Muscle of leg (tissue), 11 donors: ENCODE data around the gene C2orf68. TPM values are rescaled to one million over a fixed set of nuclear protein-coding genes. Genes with fewer than 3 reads are reported as not detected.

Experiments
- DNase-seq: peaks from one replicate; pipeline ENCODE4 v3.0.0; 2013
- H3K27ac ChIP-seq: one replicate; pipeline ENCODE4 v1.5.1; 2013; ENCODE audit warnings: mild to moderate bottlenecking, low read length, control low read depth
- H3K27me3 ChIP-seq: one replicate; pipeline ENCODE4 v1.6.1; 2013; ENCODE audit warnings: low read length; ENCODE audit not compliant: control insufficient read depth, insufficient read depth
- H3K36me3 ChIP-seq: one replicate; pipeline ENCODE4 v1.6.1; 2013; ENCODE audit warnings: low read length; ENCODE audit not compliant: control insufficient read depth, insufficient read depth
- H3K4me1 ChIP-seq: one replicate; pipeline ENCODE4 v1.6.1; 2013; ENCODE audit warnings: low read length; ENCODE audit not compliant: control insufficient read depth, insufficient read depth
- H3K4me3 ChIP-seq: one replicate; pipeline ENCODE4 v1.5.1; 2013; ENCODE audit warnings: low read length, control low read depth
- H3K9me3 ChIP-seq: replicated peaks from 2 replicates; pipeline ENCODE4 v1.6.1; 2013; ENCODE audit warnings: low read depth, low read length; ENCODE audit not compliant: control insufficient read depth
- WGBS: methylation state at CpG from one replicate; pipeline ENCODE4 v1.1.5; 2013; ENCODE audit warnings: missing lambda C conversion rate; ENCODE audit not compliant: insufficient coverage; 5-methylcytosine and 5-hydroxymethylcytosine counted together
- polyA plus RNA-seq, 8 donors: library from polyadenylated mRNA; unstranded; fragments of 120-200 nt; gene quantifications; one replicate each; pipeline versions ENCODE4 v1.2.1 to v1.2.3, GENCODE V29; 2013; ENCODE audit warnings: inconsistent platforms in 1 of 8, low replicate concordance in 1 of 8; ENCODE audit not compliant: insufficient read length in 8 of 8, insufficient read depth in 1 of 8
- total RNA-seq: library from RNA; stranded (reverse); fragments of 120-200 nt; gene quantifications from one replicate; pipeline ENCODE4 v1.2.4, GENCODE V29; 2013

The C2orf68 gene
- total and polyA plus RNA-seq, 9 donors: 29.2 to 55.4 (median 44.7) TPM

GRCh38 chr2:85600951-85601770 is 10.7 kb downstream of the C2orf68 start:
- peaks cover 44% of the 10 kb centered on the region for H3K36me3 ChIP-seq
- H3K9me3 ChIP-seq: no peaks in the 10 kb centered on the region
- peaks cover 35% of the 10 kb centered on the region for H3K4me1 ChIP-seq
- WGBS: 73% methylated on average over 2 of the region's 6 CpGs
- no peak for DNase-seq
- no peaks in the 10 kb centered on the region for H3K27me3 ChIP-seq
- H3K27ac ChIP-seq: no peak overlapping the region
- H3K4me3 ChIP-seq: peak overlapping the region; percentile 89

- Histone ChIP-seq H3K4me1 (peaks cover 27% of the 10 kb centered on the region), H3K27ac (no peak overlapping the region), H3K4me3 (no peak overlapping the region)
These were observed 11.7 kb downstream of the C2orf68 start for GRCh38 chr2:85600235-85600575.

GRCh38 chr2:85599468-85600234 is 12.2 kb downstream of the C2orf68 start:
- H3K27ac ChIP-seq: no peak overlapping the region

More at GRCh38 chr2:85600235-85600575, 11.7 kb downstream of the C2orf68 start:
- Histone ChIP-seq H3K27me3 (no peaks in the 10 kb centered on the region), H3K36me3 (peaks cover 40% of the 10 kb centered on the region), H3K9me3 (no peaks in the 10 kb centered on the region)
- no CpG with 5 or more reads among the region's 3 CpGs for WGBS
- DNase-seq: no peak

DNA sequence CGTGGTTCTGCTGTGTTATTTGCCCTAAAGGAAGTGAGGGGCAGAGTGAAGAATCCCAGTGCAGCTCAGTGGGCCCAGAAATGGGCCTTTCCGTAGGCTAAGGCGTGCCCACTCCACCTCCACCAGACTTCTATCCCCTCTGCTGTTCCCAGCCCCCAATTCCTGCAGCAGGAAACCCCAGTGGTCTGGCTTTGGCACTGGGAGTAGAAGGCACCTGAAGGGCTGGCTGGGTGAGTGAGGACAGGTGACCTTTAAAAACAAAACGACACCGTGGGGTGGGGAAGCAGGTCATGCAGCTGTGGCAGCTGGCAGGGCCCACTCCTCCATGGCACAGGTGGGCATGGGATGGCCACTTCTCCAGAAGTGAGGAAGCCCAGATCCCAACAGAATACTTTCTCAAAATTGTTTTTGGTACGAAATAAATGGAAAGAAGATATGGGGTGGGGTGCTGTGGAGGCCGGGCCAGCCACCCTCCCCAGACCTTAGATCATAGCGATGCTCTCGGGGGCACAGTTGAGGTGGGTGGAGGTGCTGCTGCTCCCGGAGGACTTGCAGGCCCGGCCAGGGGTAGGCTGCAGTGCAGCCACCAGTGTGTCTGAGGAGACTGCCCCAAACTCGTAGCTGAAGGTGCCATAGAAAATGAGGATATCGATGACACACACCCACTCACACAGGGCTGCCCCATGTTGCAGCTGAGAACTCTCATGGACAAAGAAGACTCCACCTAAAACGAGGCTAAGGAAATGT is 13.1 kb downstream of the C2orf68 start:
- Histone ChIP-seq H3K27me3 (no peaks in the 10 kb centered on the region), H3K36me3 (peaks cover 40% of the 10 kb centered on the region), H3K27ac (no peak overlapping the region), H3K4me1 (peaks cover 31% of the 10 kb centered on the region), H3K4me3 (no peak overlapping the region), H3K9me3 (no peaks in the 10 kb centered on the region)
- no peak for DNase-seq
- WGBS: 82% methylated on average over 3 of the region's 14 CpGs

More at GRCh38 chr2:85599468-85600234, 12.2 kb downstream of the C2orf68 start:
- WGBS: 71% methylated on average over 16 of the region's 17 CpGs
- H3K4me3 ChIP-seq: no peak overlapping the region
- H3K9me3 ChIP-seq: no peaks in the 10 kb centered on the region
- H3K36me3 ChIP-seq: peaks cover 40% of the 10 kb centered on the region
- no peak for DNase-seq
- no peaks in the 10 kb centered on the region for H3K27me3 ChIP-seq
- peaks cover 30% of the 10 kb centered on the region for H3K4me1 ChIP-seq

DNA sequence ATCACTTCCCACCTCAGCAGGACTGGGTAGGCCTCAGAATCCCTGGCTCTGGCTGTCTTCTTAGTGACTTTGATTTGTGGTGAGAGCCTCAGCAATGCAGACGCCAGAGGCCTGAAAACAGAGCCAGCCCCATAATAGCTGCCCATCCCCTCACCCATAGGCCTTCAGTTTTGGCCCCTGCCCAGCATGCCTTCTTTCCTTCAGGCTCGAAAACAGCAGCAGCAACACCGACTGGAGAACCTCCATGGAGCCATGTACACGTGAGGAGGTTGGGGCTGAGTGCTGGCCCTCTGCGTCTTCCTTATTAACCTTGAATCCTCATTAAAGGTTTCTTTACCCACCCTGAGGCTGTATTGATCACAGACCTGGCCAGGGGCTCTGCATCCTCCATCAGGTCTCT is 14.6 kb downstream of the C2orf68 start:
- H3K36me3 ChIP-seq: peaks cover 44% of the 10 kb centered on the region
- no peak for DNase-seq
- whole genome bisulfite sequencing: 69% methylated on average over 2 of the region's 5 CpGs
- no peak overlapping the region for H3K4me3 ChIP-seq
- no peaks in the 10 kb centered on the region for H3K9me3 ChIP-seq
- H3K27me3 ChIP-seq: no peaks in the 10 kb centered on the region
- H3K4me1 ChIP-seq: peaks cover 29% of the 10 kb centered on the region
- H3K27ac ChIP-seq: no peak overlapping the region

DNA sequence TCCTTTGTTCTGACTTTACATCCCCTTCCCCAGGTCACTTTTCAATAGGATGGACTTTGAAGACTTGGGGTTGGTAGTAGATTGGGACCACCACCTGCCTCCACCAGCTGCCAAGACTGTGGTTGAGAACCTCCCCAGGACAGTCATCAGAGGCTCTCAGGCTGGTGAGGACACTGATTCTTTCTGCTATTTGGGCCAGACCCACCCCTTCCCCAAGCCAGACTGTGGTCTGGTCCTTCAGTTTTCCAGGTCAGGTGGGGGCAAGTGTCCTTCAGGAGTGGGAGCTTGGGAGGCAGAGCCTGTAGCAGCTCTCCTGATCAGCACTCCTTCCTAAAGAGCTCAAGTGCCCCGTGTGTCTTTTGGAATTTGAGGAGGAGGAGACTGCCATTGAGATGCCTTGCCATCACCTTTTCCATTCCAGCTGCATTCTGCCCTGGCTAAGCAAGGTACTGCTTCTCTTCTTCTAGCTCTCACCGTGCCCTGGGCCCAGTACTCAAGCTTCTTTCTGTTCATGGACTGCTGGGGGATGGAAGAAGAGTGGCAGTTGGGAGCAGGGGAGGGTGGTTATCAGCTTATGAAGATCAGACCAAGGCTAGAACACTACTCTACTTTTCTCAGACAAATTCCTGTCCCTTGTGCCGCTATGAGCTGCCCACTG is 15.3 kb downstream of the C2orf68 start:
- WGBS: no CpG with 5 or more reads among the region's 3 CpGs
- H3K9me3 ChIP-seq: no peaks in the 10 kb centered on the region
- peaks cover 44% of the 10 kb centered on the region for H3K36me3 ChIP-seq
- no peak overlapping the region for H3K27ac ChIP-seq
- peaks cover 30% of the 10 kb centered on the region for H3K4me1 ChIP-seq
- H3K4me3 ChIP-seq: peak overlapping the region; percentile 95
- DNase-seq: no peak
- H3K27me3 ChIP-seq: no peaks in the 10 kb centered on the region

DNA sequence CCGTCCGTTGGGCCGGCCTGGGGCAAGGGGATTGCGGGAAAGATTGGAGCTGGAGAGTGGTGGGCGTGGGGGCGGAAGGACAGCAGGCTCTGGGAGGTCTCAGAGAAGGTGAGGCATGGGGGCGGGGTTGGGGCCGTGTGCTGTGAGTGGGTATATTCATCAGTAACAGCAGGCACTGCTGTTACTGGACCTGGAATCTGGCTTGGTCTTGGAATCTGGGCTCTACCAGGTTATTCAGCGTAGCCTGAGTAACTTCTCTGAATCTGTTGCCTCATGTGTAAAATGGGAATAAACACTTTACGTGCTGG is 15.9 kb downstream of the C2orf68 start:
- peaks cover 29% of the 10 kb centered on the region for H3K4me1 ChIP-seq

GRCh38 chr2:85595301-85596025 is 16.4 kb downstream of the C2orf68 start, which contains the start of gene RNF181:
Gene RNF181 (plus strand): TSS chr2:85595745. CDS start chr2:85595764, 19 bp downstream.
- H3K9me3 ChIP-seq: no peaks in the 10 kb centered on the region
- H3K4me1 ChIP-seq: peaks cover 31% of the 10 kb centered on the region
- H3K27me3 ChIP-seq: no peaks in the 10 kb centered on the region
- peak within 1 kb of the TSS; percentile 91 for H3K27ac ChIP-seq
- peaks cover 38% of the 10 kb centered on the region for H3K36me3 ChIP-seq
- peak within 1 kb of the TSS; percentile 95 for H3K4me3 ChIP-seq
- under 1% methylated on average over 47 of the region's 47 CpGs for WGBS
- peak; percentile 100 for DNase-seq

More for the DNA sequence above, 15.9 kb downstream of the C2orf68 start:
- Histone ChIP-seq H3K27me3 (no peaks in the 10 kb centered on the region), H3K27ac (peak overlapping the region; percentile 90), H3K4me3 (peak overlapping the region; percentile 95), H3K36me3 (peaks cover 43% of the 10 kb centered on the region), H3K9me3 (no peaks in the 10 kb centered on the region)
- 0% methylated on average over 8 of the region's 10 CpGs for whole genome bisulfite sequencing
- no peak for DNase-seq

DNA sequence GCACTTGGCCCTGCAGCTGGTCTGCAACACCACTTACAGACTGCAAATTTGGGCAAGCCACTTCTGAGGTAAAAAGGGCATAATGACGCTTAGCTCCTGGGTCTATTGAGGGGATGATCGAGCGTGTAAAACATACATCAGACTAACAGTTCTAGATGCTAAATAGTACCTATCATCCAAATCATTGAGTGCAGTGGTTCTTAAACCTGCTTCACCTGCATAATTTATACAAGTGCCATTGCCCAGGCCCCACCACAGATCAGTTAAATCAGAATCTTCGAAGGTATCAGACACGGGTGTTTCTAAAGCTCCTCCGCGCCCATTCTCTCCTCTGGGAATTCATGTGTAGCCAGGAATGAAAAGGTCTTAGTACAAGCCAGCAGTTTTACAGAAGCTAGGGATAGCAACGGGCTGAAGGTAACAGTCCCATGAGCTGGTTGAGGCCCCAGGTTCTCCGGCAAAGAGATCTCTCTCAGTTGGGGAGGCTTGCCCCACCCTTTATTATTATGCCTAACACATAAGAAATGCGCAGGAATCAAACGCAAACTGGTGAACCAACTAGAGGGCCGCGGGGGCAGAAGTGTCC is 17.1 kb downstream of the C2orf68 start:
- no peak for DNase-seq
- Histone ChIP-seq H3K4me3 (peak overlapping the region; percentile 95), H3K36me3 (peaks cover 32% of the 10 kb centered on the region), H3K9me3 (no peaks in the 10 kb centered on the region), H3K4me1 (peaks cover 37% of the 10 kb centered on the region), H3K27ac (peak overlapping the region; percentile 91), H3K27me3 (no peaks in the 10 kb centered on the region)
- WGBS: 10% methylated on average over 11 of the region's 13 CpGs
